GM23338 (cell line): ENCODE measurements around the gene ITIH4.

Source experiments
- CREB1 ChIP-seq: fragments of 250-450 bp; sonication (Bioruptor Pico); IDR thresholded peaks from 2 replicates; pipeline ENCODE4 v1.5.0; 2020; ENCODE audit warnings: low read depth, mild to moderate bottlenecking, moderate library complexity
- CTCF ChIP-seq, 2 experiments: fragments of 200-600 bp in 1 of 2; sonication (generic) in 1 of 2; conservative IDR thresholded peaks; 2 replicates each; pipeline versions ENCODE4 v1.5.1 to v1.6.1; 2016 to 2017; ENCODE audit warnings: antibody characterized with exemption in 2 of 2, low read depth in 2 of 2, mild to moderate bottlenecking in 2 of 2, moderate library complexity in 1 of 2
- ETS1 ChIP-seq: IDR thresholded peaks from 2 replicates; pipeline ENCODE4 v1.6.1; 2016; ENCODE audit warnings: antibody characterized with exemption
- EZH2 ChIP-seq: fragments of 200-600 bp; sonication (generic); IDR thresholded peaks from one replicate; pipeline ENCODE4 v1.8.0; 2017; ENCODE audit warnings: antibody characterized with exemption, mild to moderate bottlenecking, low read depth; ENCODE audit not compliant: unreplicated experiment
- EZH2phosphoT487 ChIP-seq: fragments of 200-600 bp; sonication (generic); IDR thresholded peaks from one replicate; pipeline ENCODE4 v1.8.1; 2018; ENCODE audit warnings: antibody characterized with exemption; ENCODE audit not compliant: unreplicated experiment
- JUNB ChIP-seq: IDR thresholded peaks from one replicate; pipeline ENCODE4 v1.6.1; 2016; ENCODE audit warnings: antibody characterized with exemption; ENCODE audit not compliant: unreplicated experiment
- NANOG ChIP-seq: IDR thresholded peaks from 2 replicates; pipeline ENCODE4 v1.6.1; 2016; ENCODE audit warnings: antibody characterized with exemption, borderline replicate concordance
- POLR2AphosphoS5 ChIP-seq: IDR thresholded peaks from 2 replicates; pipeline ENCODE4 v1.6.1; 2016; ENCODE audit warnings: antibody characterized with exemption, low read depth
- REST ChIP-seq: IDR thresholded peaks from one replicate; pipeline ENCODE4 v1.6.1; 2018; ENCODE audit warnings: antibody characterized with exemption; ENCODE audit not compliant: unreplicated experiment
- STAT1 ChIP-seq: IDR thresholded peaks from one replicate; pipeline ENCODE4 v1.6.1; 2016; ENCODE audit warnings: antibody characterized with exemption; ENCODE audit not compliant: unreplicated experiment
- ZNF114 ChIP-seq: fragments of 250-450 bp; sonication (Bioruptor Pico); IDR thresholded peaks from 2 replicates; pipeline ENCODE4 v1.5.0; 2020; ENCODE audit warnings: mild to moderate bottlenecking, moderate library complexity
- ZNF331 ChIP-seq: fragments of 250-450 bp; sonication (Bioruptor Pico); IDR thresholded peaks from 2 replicates; pipeline ENCODE4 v1.5.0; 2020; ENCODE audit warnings: low read depth, mild to moderate bottlenecking, moderate library complexity
- ZNF462 ChIP-seq: fragments of 250-450 bp; sonication (Bioruptor Pico); IDR thresholded peaks from 2 replicates; pipeline ENCODE4 v1.5.0; 2020; ENCODE audit warnings: mild to moderate bottlenecking, moderate library complexity

- TF ChIP-seq EZH2, result no peak
- no peak for TF ChIP-seq CTCF (conservative IDR thresholded peaks at IDR 0.05; ENCODE audit: low read depth in 2 of 2)
- no peak for TF ChIP-seq POLR2AphosphoS5
- no peak for TF ChIP-seq ZNF462 (CRISPR knock-in tag)
- TF ChIP-seq EZH2phosphoT487, result no peak
- TF ChIP-seq REST, result peak; percentile 67
- no peak for TF ChIP-seq STAT1
- TF ChIP-seq ETS1, result no peak
- TF ChIP-seq NANOG, result no peak
- no peak for TF ChIP-seq JUNB
- TF ChIP-seq ZNF331 (CRISPR knock-in tag), result no peak
- no peak for TF ChIP-seq CREB1 (CRISPR knock-in tag)
- TF ChIP-seq ZNF114 (CRISPR knock-in tag), result no peak
Observed at GRCh38 chr3:52854013-52854412, 23.5 kb upstream of the ITIH4 start.
